Measurements from ENCODE around the gene ORMDL3. TPM values are rescaled to one million over a fixed set of nuclear protein-coding genes. Genes with fewer than 3 reads are reported as not detected.

Gene ORMDL3
- total and polyA plus RNA-seq, 2 donors (not counting 1 experiment from before 2014, with no cell fraction given) = 30.1 to 48.1 TPM

DNA sequence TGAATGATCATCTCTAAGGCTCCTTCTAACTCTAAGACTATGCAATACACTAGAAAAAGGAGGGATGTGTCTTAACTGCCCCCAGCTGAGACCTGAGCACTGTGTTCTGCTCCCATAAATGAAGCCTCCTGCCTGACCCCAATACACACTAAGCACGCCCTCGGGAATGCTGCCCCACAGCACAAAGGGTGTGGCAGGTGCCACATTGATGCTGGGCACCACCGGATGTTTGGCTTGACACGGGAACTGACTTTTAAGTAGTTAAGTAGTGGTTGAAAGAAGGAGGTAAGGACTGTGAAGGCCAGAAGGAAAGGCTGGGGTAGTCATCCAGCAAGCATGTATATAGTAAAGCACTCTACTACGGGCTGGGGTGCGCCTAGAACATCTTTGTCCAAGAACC lies 39.4 kb upstream of the ORMDL3 start:
- TF ChIP-seq, protein P1, sequence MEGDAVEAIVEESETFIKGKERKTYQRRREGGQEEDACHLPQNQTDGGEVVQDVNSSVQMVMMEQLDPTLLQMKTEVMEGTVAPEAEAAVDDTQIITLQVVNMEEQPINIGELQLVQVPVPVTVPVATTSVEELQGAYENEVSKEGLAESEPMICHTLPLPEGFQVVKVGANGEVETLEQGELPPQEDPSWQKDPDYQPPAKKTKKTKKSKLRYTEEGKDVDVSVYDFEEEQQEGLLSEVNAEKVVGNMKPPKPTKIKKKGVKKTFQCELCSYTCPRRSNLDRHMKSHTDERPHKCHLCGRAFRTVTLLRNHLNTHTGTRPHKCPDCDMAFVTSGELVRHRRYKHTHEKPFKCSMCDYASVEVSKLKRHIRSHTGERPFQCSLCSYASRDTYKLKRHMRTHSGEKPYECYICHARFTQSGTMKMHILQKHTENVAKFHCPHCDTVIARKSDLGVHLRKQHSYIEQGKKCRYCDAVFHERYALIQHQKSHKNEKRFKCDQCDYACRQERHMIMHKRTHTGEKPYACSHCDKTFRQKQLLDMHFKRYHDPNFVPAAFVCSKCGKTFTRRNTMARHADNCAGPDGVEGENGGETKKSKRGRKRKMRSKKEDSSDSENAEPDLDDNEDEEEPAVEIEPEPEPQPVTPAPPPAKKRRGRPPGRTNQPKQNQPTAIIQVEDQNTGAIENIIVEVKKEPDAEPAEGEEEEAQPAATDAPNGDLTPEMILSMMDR (conservative IDR thresholded peaks at IDR 0.05 in 1 of 2, IDR thresholded peaks at IDR 0.05 in 1 of 2; ENCODE audit: low read depth in 1 of 2, low read length in 2 of 2) = no peak
- no peaks in the 10 kb centered on the region for H4K20me1 ChIP-seq (ENCODE audit: control insufficient read depth, extremely low read depth, insufficient read depth, low read length)
- no peak overlapping the region for H3K4me3 ChIP-seq (replicated peaks in 1 of 4; ENCODE audit: control extremely low read depth in 1 of 4, insufficient read depth in 1 of 4, low read depth in 3 of 4, low read length in 4 of 4)
- H3K9me3 ChIP-seq (ENCODE audit: control insufficient read depth, insufficient read depth, low read depth, low read length) = no peaks in the 10 kb centered on the region
- H3K4me2 ChIP-seq (ENCODE audit: extremely low read depth, insufficient read depth, low read length) = no peak overlapping the region
- no peaks in the 10 kb centered on the region for H3K36me3 ChIP-seq (ENCODE audit: control insufficient read depth, insufficient read depth, low read length)
- H2AFZ ChIP-seq (ENCODE audit: low read length) = no peak overlapping the region
- no peaks in the 10 kb centered on the region for H3K79me2 ChIP-seq (ENCODE audit: control insufficient read depth, insufficient read depth, low read length)
- no peak overlapping the region for H3K9ac ChIP-seq (ENCODE audit: insufficient read depth, low read length)
- H3K4me1 ChIP-seq (ENCODE audit: control insufficient read depth, extremely low read depth, insufficient read depth, low read length) = no peaks in the 10 kb centered on the region
- H3K27me3 ChIP-seq (ENCODE audit: control insufficient read depth, insufficient read depth, low read length) = peaks cover 30% of the 10 kb centered on the region
- no peak overlapping the region for H3K27ac ChIP-seq (ENCODE audit: insufficient read depth, low read length)
- no peak for DNase-seq (ENCODE audit: low read depth in 2 of 2)

DNA sequence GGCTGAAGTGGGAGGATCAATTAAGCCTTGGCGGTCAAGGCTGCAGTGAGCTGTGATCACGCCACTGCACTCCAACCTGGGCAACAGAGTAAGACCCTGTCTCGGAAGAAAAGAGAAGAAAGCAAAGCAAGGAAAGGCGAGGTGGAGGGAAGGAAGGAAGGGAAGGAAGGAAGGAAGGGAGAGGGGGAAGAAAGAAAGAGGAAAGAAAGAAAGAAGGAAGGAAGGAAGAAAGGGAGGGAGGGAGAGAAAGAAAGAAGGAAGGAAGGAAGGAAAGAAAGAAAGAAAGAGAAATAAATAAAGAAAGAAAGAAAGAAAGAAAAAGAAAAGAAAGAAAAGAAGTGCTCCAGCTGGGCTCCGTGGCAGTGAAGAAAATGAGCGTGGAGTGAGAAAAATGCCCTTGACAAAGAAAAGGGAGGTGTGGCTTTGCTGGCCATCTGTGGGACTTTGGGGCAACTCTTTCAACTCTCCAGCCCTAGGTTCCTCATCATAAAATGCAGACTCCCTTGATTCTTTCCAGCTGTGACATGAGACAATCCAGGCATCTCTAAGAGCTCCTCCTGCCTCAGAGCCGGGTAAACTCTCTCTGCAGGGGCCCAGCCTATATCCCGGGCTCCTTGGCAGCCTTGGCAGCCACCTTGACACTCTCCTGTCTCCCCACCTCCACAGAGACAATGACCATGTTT lies 37.8 kb upstream of the ORMDL3 start:
- H3K4me1 ChIP-seq (ENCODE audit: control insufficient read depth, extremely low read depth, insufficient read depth, low read length) = no peaks in the 10 kb centered on the region
- no peaks in the 10 kb centered on the region for H3K36me3 ChIP-seq (ENCODE audit: control insufficient read depth, insufficient read depth, low read length)
- H2AFZ ChIP-seq (ENCODE audit: low read length) = no peak overlapping the region
- no peak for DNase-seq (ENCODE audit: low read depth in 2 of 2)
- no peak overlapping the region for H3K4me2 ChIP-seq (ENCODE audit: extremely low read depth, insufficient read depth, low read length)
- no peak overlapping the region for H3K9ac ChIP-seq (ENCODE audit: insufficient read depth, low read length)
- H3K9me3 ChIP-seq (ENCODE audit: control insufficient read depth, insufficient read depth, low read depth, low read length) = no peaks in the 10 kb centered on the region
- H3K79me2 ChIP-seq (ENCODE audit: control insufficient read depth, insufficient read depth, low read length) = no peaks in the 10 kb centered on the region
- H3K27ac ChIP-seq (ENCODE audit: insufficient read depth, low read length) = no peak overlapping the region
- H3K4me3 ChIP-seq (replicated peaks in 1 of 4; ENCODE audit: control extremely low read depth in 1 of 4, insufficient read depth in 1 of 4, low read depth in 3 of 4, low read length in 4 of 4) = no peak overlapping the region
- TF ChIP-seq EZH2 (IDR thresholded peaks at IDR 0.05; ENCODE audit: low read length, missing control alignments) = no peak
- TF ChIP-seq, protein P1 (conservative IDR thresholded peaks at IDR 0.05 in 1 of 2, IDR thresholded peaks at IDR 0.05 in 1 of 2; ENCODE audit: low read depth in 1 of 2, low read length in 2 of 2) = no peak
- H3K27me3 ChIP-seq (ENCODE audit: control insufficient read depth, insufficient read depth, low read length) = peaks cover 15% of the 10 kb centered on the region
- no peaks in the 10 kb centered on the region for H4K20me1 ChIP-seq (ENCODE audit: control insufficient read depth, extremely low read depth, insufficient read depth, low read length)

DNA sequence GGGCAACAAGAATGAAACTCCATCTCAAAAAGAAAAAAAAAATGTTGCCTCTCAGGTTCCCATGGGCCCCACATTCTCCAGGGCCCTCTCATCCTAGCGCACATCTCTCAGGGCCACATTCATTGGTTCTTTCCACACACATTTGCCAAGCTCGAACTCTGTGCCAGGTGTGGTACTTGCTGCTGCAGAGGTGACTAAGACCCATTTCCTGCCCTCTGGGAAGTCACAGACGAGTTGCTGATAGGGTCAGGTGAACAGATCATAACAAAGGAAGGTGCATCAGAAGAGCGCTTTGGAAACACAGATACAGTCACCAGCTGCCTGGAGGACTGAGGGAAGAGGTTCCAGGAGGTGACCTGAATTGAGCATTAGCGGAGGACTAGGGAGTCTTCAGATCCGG lies 36.4 kb upstream of the ORMDL3 start:
- TF ChIP-seq, protein P1 (conservative IDR thresholded peaks at IDR 0.05 in 1 of 2, IDR thresholded peaks at IDR 0.05 in 1 of 2; ENCODE audit: low read depth in 1 of 2, low read length in 2 of 2) = no peak
- no peak for TF ChIP-seq EZH2 (IDR thresholded peaks at IDR 0.05; ENCODE audit: low read length, missing control alignments)
- H3K79me2 ChIP-seq (ENCODE audit: control insufficient read depth, insufficient read depth, low read length) = no peaks in the 10 kb centered on the region
- H3K9me3 ChIP-seq (ENCODE audit: control insufficient read depth, insufficient read depth, low read depth, low read length) = no peaks in the 10 kb centered on the region
- H3K4me2 ChIP-seq (ENCODE audit: extremely low read depth, insufficient read depth, low read length) = no peak overlapping the region
- no peaks in the 10 kb centered on the region for H3K4me1 ChIP-seq (ENCODE audit: control insufficient read depth, extremely low read depth, insufficient read depth, low read length)
- no peaks in the 10 kb centered on the region for H3K36me3 ChIP-seq (ENCODE audit: control insufficient read depth, insufficient read depth, low read length)
- H2AFZ ChIP-seq (ENCODE audit: low read length) = no peak overlapping the region
- H4K20me1 ChIP-seq (ENCODE audit: control insufficient read depth, extremely low read depth, insufficient read depth, low read length) = no peaks in the 10 kb centered on the region
- H3K4me3 ChIP-seq (replicated peaks in 1 of 4; ENCODE audit: control extremely low read depth in 1 of 4, insufficient read depth in 1 of 4, low read depth in 3 of 4, low read length in 4 of 4) = no peak overlapping the region
- no peak overlapping the region for H3K27ac ChIP-seq (ENCODE audit: insufficient read depth, low read length)
- H3K9ac ChIP-seq (ENCODE audit: insufficient read depth, low read length) = no peak overlapping the region
- H3K27me3 ChIP-seq (ENCODE audit: control insufficient read depth, insufficient read depth, low read length) = peaks cover 11% of the 10 kb centered on the region
- no peak for DNase-seq (ENCODE audit: low read depth in 2 of 2)
